Choroid plexus epithelial cell (primary cell): ENCODE measurements around the gene CREB3L4.

Experiments used
- DNase-seq: peaks from one replicate; pipeline ENCODE4 v3.0.0-alpha.2; 2010; ENCODE audit warnings: low read depth
- H3K4me3 ChIP-seq: 2 replicates; pipeline ENCODE4 v1.5.1; 2011; ENCODE audit warnings: low read depth, mild to moderate bottlenecking, control low read depth, low read length, moderate library complexity
- CTCF ChIP-seq: conservative IDR thresholded peaks from 2 replicates; pipeline ENCODE4 v1.5.1; 2011; ENCODE audit warnings: low read depth, mild to moderate bottlenecking, control low read depth, inconsistent platforms, low read length, moderate library complexity

CREB3L4 gene

DNA sequence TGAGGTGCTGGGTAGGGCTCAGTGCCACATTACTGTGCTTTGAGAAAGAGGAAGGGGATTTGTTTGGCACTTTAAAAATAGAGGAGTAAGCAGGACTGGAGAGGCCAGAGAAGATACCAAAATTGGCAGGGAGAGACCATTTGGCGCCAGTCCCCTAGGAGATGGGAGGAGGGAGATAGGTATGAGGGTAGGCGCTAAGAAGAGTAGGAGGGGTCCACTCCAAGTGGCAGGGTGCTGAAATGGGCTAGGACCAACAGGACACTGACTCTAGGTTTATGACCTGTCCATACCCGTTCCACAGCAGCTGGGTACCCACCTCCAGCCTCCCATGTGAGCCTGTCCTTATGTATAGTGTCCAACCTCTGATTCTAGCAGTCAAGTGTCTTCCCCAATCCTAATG lies 8.2 kb upstream of the CREB3L4 start:
- no peak overlapping the region for H3K4me3 ChIP-seq
- no peak for DNase-seq
- no peak for TF ChIP-seq CTCF

- DNase-seq, result no peak
- TF ChIP-seq CTCF, result no peak
- H3K4me3 ChIP-seq, result no peak overlapping the region
Observed at GRCh38 chr1:153960206-153960605, 7.5 kb upstream of the CREB3L4 start.

GRCh38 chr1:153961421-153961820 lies 6.3 kb upstream of the CREB3L4 start:
- DNase-seq, result no peak
- H3K4me3 ChIP-seq, result no peak overlapping the region
- TF ChIP-seq CTCF, result no peak

DNA sequence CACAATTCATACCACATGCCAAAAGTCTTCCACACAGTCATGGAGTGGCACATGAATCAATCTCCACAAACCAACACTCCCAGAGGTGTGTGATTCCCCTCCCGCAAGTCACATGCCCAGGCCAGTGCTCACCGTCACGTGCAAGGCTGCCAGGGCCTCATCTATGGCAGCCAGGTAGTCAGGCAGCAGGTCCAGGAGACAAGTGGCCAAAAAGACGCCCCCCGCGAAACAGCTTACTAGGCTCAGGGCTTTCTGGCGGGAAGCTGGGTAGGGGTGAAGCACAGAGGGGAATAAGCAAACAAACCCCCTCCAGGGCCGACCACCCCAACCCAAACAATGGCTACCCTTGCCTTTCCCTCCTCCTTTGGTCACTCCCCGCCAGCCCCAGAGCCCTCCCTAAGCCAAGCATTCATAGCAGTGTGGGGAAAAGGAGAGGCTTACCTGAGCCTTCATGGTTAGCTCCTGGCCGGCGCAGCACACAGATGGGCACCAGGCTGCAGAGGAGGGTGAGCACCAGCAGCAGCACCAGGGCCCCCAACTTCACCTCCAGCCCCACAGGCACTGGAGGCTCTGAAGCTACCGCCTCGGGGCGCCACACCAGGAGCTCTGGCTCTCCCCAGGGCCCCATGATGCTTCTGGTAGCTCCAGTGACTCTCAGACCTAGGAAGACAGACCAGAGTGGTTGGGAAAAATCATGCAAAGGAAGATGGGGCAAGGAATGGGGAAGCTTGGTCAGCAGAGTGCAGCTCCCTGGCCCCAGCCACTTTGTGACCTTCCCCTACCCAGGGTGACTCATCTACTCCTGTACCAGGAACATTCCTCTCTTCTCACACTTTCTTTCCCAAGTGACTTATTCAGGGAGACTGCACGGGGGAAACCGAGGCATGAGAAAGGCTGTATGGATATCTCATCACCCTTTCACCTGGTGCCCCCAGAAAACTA lies 5.3 kb upstream of the CREB3L4 start:
- TF ChIP-seq CTCF, result no peak
- peak overlapping the region; percentile 89 for H3K4me3 ChIP-seq
- peak; percentile 56 for DNase-seq

DNA sequence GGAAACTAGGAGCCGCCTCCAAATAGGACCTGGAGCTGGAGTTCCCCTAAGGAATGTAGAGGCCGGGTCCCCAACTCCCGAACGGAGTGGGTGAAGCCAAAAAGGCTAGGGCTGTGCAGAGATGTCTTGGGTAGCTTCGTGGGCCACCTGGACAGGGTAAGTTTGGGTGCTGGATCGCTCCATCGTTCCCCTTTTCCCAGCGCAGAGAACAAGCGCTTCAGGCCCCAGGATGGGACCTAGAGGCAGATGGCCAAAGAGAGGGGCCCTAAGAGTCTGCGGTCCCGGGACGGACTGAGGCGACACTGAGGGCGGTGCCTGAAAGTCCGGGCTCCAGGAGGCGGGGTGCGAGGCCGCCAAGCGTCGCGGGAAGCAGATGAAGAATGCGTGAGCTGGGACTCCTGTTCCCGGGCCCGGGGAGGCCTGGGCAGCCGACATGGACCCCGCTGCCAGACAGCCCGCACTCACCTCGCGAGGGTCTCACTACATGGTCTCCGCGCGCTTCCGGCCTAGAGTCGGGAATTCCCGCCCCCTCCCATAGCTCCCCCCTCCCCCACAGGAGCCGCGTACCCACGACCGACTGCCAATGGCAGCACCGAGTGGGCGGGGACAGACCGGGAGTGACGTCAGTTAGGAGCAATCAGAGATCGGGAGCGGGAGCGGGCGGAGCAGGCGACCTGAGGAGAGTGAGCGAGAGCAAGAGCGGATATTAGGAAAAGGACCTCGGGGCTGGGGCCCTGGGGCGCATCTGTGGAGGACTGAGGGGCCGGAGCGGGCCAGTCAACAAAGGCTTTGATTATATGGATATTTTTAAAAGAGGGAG lies 4.5 kb upstream of the CREB3L4 start, which contains the start of gene SLC39A1:
Gene SLC39A1 (minus strand): TSS at position 508 of the 820 bp plus-strand sequence. CDS start 822 bp downstream, outside the sequence.
- no peak for TF ChIP-seq CTCF
- peak within 1 kb of the TSS; percentile 89 for H3K4me3 ChIP-seq
- DNase-seq, result peak; percentile 97

DNA sequence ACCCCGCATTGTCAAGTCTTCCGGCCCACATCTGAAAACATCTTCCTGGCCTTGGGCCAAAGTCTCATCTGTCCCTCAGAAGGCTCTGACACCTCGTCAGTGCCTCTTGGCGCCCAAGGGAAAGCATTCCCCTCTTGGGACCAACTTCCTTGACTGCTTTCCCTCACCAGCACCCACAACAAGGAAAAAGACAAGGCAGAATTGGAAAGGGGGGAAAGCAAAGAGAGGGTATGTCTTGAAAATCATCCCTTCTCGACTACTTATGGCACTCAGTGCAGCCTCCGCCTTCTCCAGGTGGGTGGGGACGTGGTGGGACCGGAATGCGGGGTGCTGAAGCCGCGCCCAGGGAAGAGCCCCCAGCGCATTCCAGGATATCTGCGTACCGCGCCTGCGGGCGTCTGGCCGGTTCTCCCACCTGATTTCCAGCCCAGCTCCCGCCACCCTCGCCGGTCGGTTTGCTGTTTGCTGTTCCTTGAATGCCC lies 3.8 kb upstream of the CREB3L4 start:
- peak overlapping the region; percentile 89 for H3K4me3 ChIP-seq
- TF ChIP-seq CTCF, result no peak
- no peak for DNase-seq
